Activated gamma-delta T cell treated with anti-CD3 and anti-CD28 coated beads, Interleukin-2, amount 50 U/mL, for 16 hours (primary cell): ENCODE data around the gene EP400.

Experiments
- DNase-seq: peaks from one replicate; pipeline ENCODE4 v3.0.0-alpha.2; 2020; ENCODE audit warnings: low read depth

EP400 gene

DNA sequence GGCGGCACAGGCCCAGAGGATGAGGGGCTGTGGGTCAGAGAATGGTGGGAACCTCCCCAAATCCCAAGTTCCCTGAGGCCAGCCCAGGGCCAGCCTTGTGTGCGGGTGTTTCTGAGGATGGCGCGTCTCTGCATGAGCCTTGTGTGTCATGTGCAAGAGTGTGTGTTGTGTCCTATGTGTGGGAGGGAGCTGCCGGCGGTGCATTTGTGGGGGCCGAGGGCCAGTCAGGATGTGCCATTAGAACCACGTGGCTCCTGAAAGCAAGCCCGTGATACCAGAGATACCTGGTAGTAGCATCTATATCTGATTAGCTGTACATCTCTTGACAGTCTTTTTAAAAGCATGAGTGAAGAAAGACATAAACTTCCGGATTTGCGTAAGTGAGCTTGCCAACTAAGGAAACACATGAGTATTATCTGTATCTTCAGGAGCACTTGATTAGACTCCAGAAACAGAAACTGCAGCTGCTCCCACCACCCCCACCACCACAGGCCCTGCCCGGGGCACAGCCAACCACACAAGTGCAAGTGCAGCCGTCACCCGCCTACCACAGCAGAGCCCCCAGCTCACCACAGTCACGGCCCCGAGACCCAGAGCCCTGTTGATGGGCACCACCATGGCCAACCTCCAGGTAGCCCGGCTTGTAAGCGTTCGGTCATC, 175.2 kb downstream of the EP400 start:
- no peak for DNase-seq

DNA sequence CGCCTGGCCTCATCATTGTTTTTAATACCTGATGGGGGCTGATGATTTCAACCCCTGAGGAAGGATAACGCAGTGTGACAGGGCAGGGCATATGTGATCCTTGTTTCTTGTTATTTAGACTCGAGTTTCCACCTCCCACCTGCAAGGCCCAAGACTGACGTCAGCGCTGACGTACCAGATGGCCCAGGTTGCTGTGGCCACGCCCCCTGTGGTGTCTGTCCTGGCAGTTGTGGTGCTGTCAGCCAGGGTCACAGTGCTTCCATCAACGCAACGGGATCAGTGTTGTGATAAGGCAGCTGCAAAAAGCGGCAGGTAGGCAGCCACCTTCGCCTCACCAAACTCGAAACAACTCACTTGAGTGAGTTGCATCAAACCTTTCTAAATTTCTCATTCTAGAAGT, 176.0 kb downstream of the EP400 start:
- DNase-seq: no peak

DNA sequence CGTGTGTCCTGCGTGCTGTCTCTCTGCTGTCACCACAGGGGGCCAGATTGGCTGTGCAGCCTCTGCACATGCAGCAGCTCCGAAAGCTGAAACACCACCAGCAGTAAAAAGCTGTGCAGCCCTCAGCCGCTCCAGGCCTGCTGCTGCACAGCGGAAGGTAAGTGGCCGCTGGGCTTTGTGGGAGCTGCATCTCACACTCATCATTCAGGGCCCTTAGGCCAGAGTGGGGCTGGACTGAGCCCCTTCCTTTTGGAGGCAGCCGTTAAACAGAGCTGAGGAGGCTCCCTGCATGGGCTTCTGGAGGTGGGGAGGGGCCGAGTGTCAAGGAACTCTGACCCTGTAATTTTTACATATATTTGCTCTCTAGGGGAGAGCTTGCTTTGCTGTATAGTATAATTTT, 177.3 kb downstream of the EP400 start:
- DNase-seq: no peak

DNA sequence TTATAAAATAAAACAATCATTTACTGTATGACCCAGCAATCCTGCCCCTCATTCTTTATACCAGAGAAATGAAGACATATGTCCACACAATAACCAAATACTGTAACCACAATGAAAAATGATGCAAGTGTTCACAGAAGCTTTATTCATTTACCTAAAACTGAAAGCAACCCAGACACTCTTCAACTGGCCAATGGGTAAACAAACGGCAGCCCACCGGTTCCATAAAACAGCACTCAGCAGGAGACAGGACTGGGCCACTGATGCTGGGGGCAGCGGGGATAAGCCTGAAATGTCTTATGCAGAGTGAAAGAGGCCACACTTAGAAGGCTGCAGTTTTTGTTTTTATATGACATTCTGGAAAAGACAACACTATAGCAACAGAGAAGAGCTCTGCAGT, 179.3 kb downstream of the EP400 start:
- DNase-seq: no peak

DNA sequence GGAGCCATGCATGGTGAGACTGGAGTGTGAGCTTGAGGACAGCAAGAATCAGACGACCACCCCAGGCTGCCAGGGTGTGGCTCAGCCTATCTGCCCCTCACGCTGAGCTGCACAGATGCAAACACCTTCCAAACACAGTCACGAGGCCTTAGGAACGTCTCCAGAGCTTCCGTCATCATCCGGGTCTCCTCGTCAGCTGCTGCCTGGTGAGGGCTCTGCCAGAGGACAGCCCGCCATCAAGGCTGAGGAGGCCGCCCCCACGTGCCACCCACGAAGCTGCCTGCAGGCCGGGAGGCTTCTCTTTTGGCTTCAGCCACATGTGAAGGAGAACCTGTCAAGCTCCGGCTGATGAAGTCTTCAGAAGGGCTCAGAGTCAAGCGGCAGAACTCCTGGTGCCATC, 180.9 kb downstream of the EP400 start:
- DNase-seq: no peak
